HepG2 (cell line): Measurements from ENCODE around the gene CAMK2D. TPM values are rescaled to one million over a fixed set of nuclear protein-coding genes. Genes with fewer than 3 reads are reported as not detected.

Source experiments
- ZNF577 ChIP-seq: sonication (generic); formaldehyde crosslinking; IDR thresholded peaks from 2 replicates; pipeline ENCODE4 v1.4.0; 2020; ENCODE audit warnings: mild to moderate bottlenecking, low read depth, missing genetic modification reagents, borderline replicate concordance
- ZNF782 ChIP-seq: sonication (generic); formaldehyde crosslinking; IDR thresholded peaks from 2 replicates; pipeline ENCODE4 v1.4.0; 2020; ENCODE audit warnings: missing genetic modification reagents, mild to moderate bottlenecking, borderline replicate concordance
- polyA plus RNA-seq, 8 experiments: library from polyadenylated mRNA; depleted of rRNA in 3 of 8; stranded (reverse) in 7 of 8; unstranded in 1 of 8; fragments of >200 nt; fragmentation: Illumina TruSeq in 4 of 8; extraction: Trizol in 4 of 8; gene quantifications; 2 replicates each; pipeline versions ENCODE4 v1.2.1 to v1.2.3, GENCODE V29; 2011 to 2016; ENCODE audit warnings: low read depth in 4 of 8, missing spikeins in 1 of 8, mixed read lengths in 1 of 8; ENCODE audit not compliant: insufficient read depth in 1 of 8
- total RNA-seq, 5 experiments: library from RNA; depleted of rRNA; stranded (reverse); fragments of >200 nt; fragmentation: Illumina TruSeq; extraction: Trizol; gene quantifications; 2 replicates each; pipeline ENCODE4 v1.2.3, GENCODE V29; 2016; ENCODE audit warnings: low read depth in 1 of 5
- TF ChIP-seq, protein P1 (sequence below): sonication (generic); formaldehyde crosslinking; IDR thresholded peaks from 2 replicates; pipeline ENCODE4 v1.9.0; 2021; ENCODE audit warnings: missing genetic modification reagents, borderline replicate concordance
- TF ChIP-seq, protein P2 (sequence below): sonication (generic); formaldehyde crosslinking; IDR thresholded peaks from 2 replicates; pipeline ENCODE4 v1.5.1; 2020; ENCODE audit warnings: mild to moderate bottlenecking, missing genetic modification reagents, moderate library complexity
- TF ChIP-seq, protein P3 (sequence below): sonication (generic); formaldehyde crosslinking; IDR thresholded peaks from 2 replicates; pipeline ENCODE4 v1.8.0; 2023; ENCODE audit warnings: mild to moderate bottlenecking, missing genetic modification reagents
- TF ChIP-seq, protein P4 (sequence below), 2 experiments: sonication (generic) in 1 of 2; formaldehyde crosslinking in 1 of 2; IDR thresholded peaks; 2 replicates each; pipeline versions ENCODE4 v1.6.1 to v1.9.0; 2014 to 2022; ENCODE audit warnings: antibody characterized with exemption in 1 of 2, borderline replicate concordance in 1 of 2, inconsistent platforms in 1 of 2, low read depth in 1 of 2, missing genetic modification reagents in 1 of 2
- TF ChIP-seq, protein P5 (sequence below): sonication (generic); formaldehyde crosslinking; IDR thresholded peaks from 2 replicates; pipeline ENCODE4 v1.5.1; 2020; ENCODE audit warnings: mild to moderate bottlenecking, moderate library complexity, missing genetic modification reagents

CAMK2D gene
- total and polyA plus RNA-seq, 2 of the 13 experiments (the other 11 are each of a cell fraction or from before 2014, with no cell fraction given): 18.0 to 65.4 TPM

DNA sequence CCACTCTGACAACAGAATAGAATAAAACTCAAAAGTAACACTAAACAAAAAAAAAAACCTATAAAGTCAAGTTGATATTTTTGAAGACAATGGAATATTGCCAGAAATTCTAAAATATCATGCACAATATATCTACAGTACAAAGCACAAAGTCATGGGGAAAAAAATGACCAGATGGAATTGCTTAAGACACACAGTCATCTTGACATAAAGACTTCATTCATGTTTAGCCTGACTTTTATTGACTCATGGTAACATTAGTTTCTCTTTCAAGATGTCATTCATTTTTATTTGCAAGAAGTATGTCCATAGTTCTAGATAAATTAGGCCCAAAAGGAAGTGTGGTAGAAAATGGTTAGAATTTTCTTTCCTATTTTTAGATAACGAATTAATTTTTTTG lies 259.1 kb downstream of the CAMK2D start (continued):
- TF ChIP-seq, protein P1, sequence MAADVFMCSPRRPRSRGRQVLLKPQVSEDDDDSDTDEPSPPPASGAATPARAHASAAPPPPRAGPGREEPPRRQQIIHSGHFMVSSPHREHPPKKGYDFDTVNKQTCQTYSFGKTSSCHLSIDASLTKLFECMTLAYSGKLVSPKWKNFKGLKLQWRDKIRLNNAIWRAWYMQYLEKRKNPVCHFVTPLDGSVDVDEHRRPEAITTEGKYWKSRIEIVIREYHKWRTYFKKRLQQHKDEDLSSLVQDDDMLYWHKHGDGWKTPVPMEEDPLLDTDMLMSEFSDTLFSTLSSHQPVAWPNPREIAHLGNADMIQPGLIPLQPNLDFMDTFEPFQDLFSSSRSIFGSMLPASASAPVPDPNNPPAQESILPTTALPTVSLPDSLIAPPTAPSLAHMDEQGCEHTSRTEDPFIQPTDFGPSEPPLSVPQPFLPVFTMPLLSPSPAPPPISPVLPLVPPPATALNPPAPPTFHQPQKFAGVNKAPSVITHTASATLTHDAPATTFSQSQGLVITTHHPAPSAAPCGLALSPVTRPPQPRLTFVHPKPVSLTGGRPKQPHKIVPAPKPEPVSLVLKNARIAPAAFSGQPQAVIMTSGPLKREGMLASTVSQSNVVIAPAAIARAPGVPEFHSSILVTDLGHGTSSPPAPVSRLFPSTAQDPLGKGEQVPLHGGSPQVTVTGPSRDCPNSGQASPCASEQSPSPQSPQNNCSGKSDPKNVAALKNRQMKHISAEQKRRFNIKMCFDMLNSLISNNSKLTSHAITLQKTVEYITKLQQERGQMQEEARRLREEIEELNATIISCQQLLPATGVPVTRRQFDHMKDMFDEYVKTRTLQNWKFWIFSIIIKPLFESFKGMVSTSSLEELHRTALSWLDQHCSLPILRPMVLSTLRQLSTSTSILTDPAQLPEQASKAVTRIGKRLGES: no peak
- TF ChIP-seq ZNF782 (CRISPR knock-in tag) (no peak), ZNF577 (CRISPR knock-in tag) (no peak)
- TF ChIP-seq, protein P2, sequence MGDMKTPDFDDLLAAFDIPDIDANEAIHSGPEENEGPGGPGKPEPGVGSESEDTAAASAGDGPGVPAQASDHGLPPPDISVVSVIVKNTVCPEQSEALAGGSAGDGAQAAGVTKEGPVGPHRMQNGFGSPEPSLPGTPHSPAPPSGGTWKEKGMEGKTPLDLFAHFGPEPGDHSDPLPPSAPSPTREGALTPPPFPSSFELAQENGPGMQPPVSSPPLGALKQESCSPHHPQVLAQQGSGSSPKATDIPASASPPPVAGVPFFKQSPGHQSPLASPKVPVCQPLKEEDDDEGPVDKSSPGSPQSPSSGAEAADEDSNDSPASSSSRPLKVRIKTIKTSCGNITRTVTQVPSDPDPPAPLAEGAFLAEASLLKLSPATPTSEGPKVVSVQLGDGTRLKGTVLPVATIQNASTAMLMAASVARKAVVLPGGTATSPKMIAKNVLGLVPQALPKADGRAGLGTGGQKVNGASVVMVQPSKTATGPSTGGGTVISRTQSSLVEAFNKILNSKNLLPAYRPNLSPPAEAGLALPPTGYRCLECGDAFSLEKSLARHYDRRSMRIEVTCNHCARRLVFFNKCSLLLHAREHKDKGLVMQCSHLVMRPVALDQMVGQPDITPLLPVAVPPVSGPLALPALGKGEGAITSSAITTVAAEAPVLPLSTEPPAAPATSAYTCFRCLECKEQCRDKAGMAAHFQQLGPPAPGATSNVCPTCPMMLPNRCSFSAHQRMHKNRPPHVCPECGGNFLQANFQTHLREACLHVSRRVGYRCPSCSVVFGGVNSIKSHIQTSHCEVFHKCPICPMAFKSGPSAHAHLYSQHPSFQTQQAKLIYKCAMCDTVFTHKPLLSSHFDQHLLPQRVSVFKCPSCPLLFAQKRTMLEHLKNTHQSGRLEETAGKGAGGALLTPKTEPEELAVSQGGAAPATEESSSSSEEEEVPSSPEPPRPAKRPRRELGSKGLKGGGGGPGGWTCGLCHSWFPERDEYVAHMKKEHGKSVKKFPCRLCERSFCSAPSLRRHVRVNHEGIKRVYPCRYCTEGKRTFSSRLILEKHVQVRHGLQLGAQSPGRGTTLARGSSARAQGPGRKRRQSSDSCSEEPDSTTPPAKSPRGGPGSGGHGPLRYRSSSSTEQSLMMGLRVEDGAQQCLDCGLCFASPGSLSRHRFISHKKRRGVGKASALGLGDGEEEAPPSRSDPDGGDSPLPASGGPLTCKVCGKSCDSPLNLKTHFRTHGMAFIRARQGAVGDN: no peak
- TF ChIP-seq, protein P3, sequence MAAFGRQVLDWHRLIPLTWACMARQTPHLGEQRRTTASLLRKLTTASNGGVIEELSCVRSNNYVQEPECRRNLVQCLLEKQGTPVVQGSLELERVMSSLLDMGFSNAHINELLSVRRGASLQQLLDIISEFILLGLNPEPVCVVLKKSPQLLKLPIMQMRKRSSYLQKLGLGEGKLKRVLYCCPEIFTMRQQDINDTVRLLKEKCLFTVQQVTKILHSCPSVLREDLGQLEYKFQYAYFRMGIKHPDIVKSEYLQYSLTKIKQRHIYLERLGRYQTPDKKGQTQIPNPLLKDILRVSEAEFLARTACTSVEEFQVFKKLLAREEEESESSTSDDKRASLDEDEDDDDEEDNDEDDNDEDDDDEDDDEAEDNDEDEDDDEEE (CRISPR knock-in tag): no peak
- TF ChIP-seq, protein P4, sequence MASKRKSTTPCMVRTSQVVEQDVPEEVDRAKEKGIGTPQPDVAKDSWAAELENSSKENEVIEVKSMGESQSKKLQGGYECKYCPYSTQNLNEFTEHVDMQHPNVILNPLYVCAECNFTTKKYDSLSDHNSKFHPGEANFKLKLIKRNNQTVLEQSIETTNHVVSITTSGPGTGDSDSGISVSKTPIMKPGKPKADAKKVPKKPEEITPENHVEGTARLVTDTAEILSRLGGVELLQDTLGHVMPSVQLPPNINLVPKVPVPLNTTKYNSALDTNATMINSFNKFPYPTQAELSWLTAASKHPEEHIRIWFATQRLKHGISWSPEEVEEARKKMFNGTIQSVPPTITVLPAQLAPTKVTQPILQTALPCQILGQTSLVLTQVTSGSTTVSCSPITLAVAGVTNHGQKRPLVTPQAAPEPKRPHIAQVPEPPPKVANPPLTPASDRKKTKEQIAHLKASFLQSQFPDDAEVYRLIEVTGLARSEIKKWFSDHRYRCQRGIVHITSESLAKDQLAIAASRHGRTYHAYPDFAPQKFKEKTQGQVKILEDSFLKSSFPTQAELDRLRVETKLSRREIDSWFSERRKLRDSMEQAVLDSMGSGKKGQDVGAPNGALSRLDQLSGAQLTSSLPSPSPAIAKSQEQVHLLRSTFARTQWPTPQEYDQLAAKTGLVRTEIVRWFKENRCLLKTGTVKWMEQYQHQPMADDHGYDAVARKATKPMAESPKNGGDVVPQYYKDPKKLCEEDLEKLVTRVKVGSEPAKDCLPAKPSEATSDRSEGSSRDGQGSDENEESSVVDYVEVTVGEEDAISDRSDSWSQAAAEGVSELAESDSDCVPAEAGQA (IDR thresholded peaks at IDR 0.05; ENCODE audit: low read depth): no peak
- TF ChIP-seq, protein P4 (CRISPR knock-in tag; IDR thresholded peaks at IDR 0.05; ENCODE audit: borderline replicate concordance): no peak
- TF ChIP-seq, protein P5, sequence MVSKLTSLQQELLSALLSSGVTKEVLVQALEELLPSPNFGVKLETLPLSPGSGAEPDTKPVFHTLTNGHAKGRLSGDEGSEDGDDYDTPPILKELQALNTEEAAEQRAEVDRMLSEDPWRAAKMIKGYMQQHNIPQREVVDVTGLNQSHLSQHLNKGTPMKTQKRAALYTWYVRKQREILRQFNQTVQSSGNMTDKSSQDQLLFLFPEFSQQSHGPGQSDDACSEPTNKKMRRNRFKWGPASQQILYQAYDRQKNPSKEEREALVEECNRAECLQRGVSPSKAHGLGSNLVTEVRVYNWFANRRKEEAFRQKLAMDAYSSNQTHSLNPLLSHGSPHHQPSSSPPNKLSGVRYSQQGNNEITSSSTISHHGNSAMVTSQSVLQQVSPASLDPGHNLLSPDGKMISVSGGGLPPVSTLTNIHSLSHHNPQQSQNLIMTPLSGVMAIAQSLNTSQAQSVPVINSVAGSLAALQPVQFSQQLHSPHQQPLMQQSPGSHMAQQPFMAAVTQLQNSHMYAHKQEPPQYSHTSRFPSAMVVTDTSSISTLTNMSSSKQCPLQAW (CRISPR knock-in tag): no peak
